ENCODE measurements around the gene C1R. TPM values are rescaled to one million over a fixed set of nuclear protein-coding genes. Genes with fewer than 3 reads are reported as not detected.

C1R gene
- total and polyA plus RNA-seq, 2 of the 8 experiments (the other 6 are each of a cell fraction or from before 2014, with no cell fraction given) = 6.9 to 16.3 TPM

DNA sequence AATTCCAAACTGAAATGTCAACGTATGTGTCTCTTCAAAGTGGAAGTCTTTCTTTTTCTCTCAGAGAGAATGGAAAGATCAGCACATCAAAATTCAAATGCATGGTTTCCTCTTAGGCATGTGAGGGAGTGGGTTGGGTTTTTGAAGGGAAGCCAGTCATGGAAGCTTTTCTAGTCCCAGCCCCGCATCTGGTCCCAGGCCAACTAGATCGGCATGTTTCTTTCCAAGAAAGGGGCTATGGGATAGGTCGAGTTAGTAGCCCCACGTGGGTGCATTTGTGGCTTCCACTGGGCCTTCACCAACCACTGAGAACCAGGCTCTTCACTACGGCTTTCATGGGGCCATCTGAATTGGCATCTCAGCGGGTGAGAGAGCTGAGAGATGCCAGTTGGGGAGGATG, 25.1 kb downstream of the C1R start:
- no peaks in the 10 kb centered on the region for H4K20me1 ChIP-seq (replicated peaks in 1 of 2; ENCODE audit: control insufficient read depth in 1 of 2, insufficient read depth in 2 of 2, low read length in 2 of 2)
- H3K4me3 ChIP-seq (ENCODE audit: extremely low read depth in 1 of 4, insufficient read depth in 2 of 4, low read depth in 3 of 4, low read length in 4 of 4) = no peak overlapping the region
- no peak overlapping the region for H3K23ac ChIP-seq (ENCODE audit: insufficient read length)
- no peak overlapping the region for H3K56ac ChIP-seq (replicated peaks; ENCODE audit: insufficient read length, low read depth, low read length)
- H3K36me3 ChIP-seq (ENCODE audit: control insufficient read depth in 2 of 4, insufficient read depth in 4 of 4, low read length in 3 of 4) = no peaks in the 10 kb centered on the region
- no peak overlapping the region for H2AFZ ChIP-seq (ENCODE audit: low read length)
- DNase-seq (ENCODE audit: low read depth in 1 of 2, low spot score in 2 of 2) (no peak), FAIRE-seq (no peak)
- no peak overlapping the region for H3K9ac ChIP-seq (replicated peaks in 1 of 4; ENCODE audit: extremely low read depth in 1 of 4, low read depth in 3 of 4, low read length in 3 of 4)
- POLR2A ChIA-PET (ENCODE audit: partially characterized antibody) = interaction anchor here (0.7 to 1.5 kb wide), 3 partner anchors 9 to 68 kb away, joined by 3 to 4 read pairs (median 3); no protein-coding TSS in a partner anchor
- H3K79me2 ChIP-seq (ENCODE audit: control insufficient read depth in 1 of 2, insufficient read depth in 2 of 2, low read length in 2 of 2) = no peaks in the 10 kb centered on the region
- no peaks in the 10 kb centered on the region for H3K4me1 ChIP-seq (replicated peaks in 1 of 4; ENCODE audit: control insufficient read depth in 3 of 4, insufficient read depth in 4 of 4, low read length in 3 of 4)
- H2BK12ac ChIP-seq (ENCODE audit: low read depth, low read length) = no peak overlapping the region
- H3K27ac ChIP-seq (ENCODE audit: low read depth, low read length) = no peak overlapping the region
- H3K79me1 ChIP-seq (ENCODE audit: low read depth, low read length) = no peaks in the 10 kb centered on the region
- 87% methylated on average over 7 of the region's 7 CpGs; no CpG with 5 or more reads in 1 of the 2 experiments for WGBS, 2 experiments (ENCODE audit: extremely low coverage in 1 of 2, insufficient coverage in 1 of 2, insufficient read length in 1 of 2, insufficient replicate concordance in 2 of 2, low coverage in 1 of 2, low lambda C conversion rate in 2 of 2, missing lambda C conversion rate in 1 of 2)
- CTCF ChIA-PET (ENCODE audit: partially characterized antibody) = interaction anchor here (1.7 to 1.8 kb wide), 2 partner anchors 42 to 45 kb away, joined by 3 to 8 read pairs; partner anchors contain the start of gene C1RL
- H4K8ac ChIP-seq (ENCODE audit: extremely low read depth, insufficient read depth, low read length) = no peak overlapping the region
- no peak for TF ChIP-seq SIN3A (conservative IDR thresholded peaks at IDR 0.05 in 1 of 2, IDR thresholded peaks at IDR 0.05 in 1 of 2; ENCODE audit: low read depth in 1 of 2, low read length in 2 of 2)
- no peak for TF ChIP-seq SUZ12 (IDR thresholded peaks at IDR 0.05; ENCODE audit: low read length)
- TF ChIP-seq CHD2 (IDR thresholded peaks at IDR 0.05; ENCODE audit: low read length) = no peak
- TF ChIP-seq TEAD4 (IDR thresholded peaks at IDR 0.05; ENCODE audit: low read depth, low read length) = no peak
- no peak for TF ChIP-seq EP300 (IDR thresholded peaks at IDR 0.05; ENCODE audit: borderline replicate concordance in 1 of 2, low read depth in 2 of 2, low read length in 2 of 2)
- no peak overlapping the region for H2BK120ac ChIP-seq (replicated peaks; ENCODE audit: low read depth, low read length)
- H3K4ac ChIP-seq (replicated peaks; ENCODE audit: insufficient read length, low read depth, low read length) = no peak overlapping the region
- H3K23me2 ChIP-seq (ENCODE audit: low read depth, low read length) = no peaks in the 10 kb centered on the region
- no peak overlapping the region for H2BK15ac ChIP-seq (ENCODE audit: low read length)
- H2BK5ac ChIP-seq (ENCODE audit: low read depth, low read length) = no peak overlapping the region
- H4K91ac ChIP-seq (replicated peaks; ENCODE audit: insufficient read length, low read length) = no peak overlapping the region
- no peak overlapping the region for H3K14ac ChIP-seq (ENCODE audit: insufficient read length)
- H2AK5ac ChIP-seq (ENCODE audit: low read depth, low read length) = no peak overlapping the region
- H3K18ac ChIP-seq (ENCODE audit: extremely low read depth, low read length) = no peak overlapping the region
- H3K9me3 ChIP-seq (ENCODE audit: insufficient read depth in 2 of 2, low read depth in 1 of 2, low read length in 1 of 2) = no peaks in the 10 kb centered on the region; a peak in 1 of 4 replicates
- no peak overlapping the region for H2BK20ac ChIP-seq (ENCODE audit: low read length)
- no peak overlapping the region for H4K5ac ChIP-seq (ENCODE audit: insufficient read length, low read depth, low read length)
- H3K27me3 ChIP-seq (replicated peaks in 1 of 4; ENCODE audit: control insufficient read depth in 3 of 4, extremely low read depth in 1 of 4, insufficient read depth in 3 of 4, low read length in 3 of 4) = no peaks in the 10 kb centered on the region
- H3K4me2 ChIP-seq (ENCODE audit: insufficient read depth in 1 of 2, low read depth in 2 of 2, low read length in 2 of 2) = no peak overlapping the region
